Measurements from ENCODE around the gene DUSP21. TPM values are rescaled to one million over a fixed set of nuclear protein-coding genes. Genes with fewer than 3 reads are reported as not detected.

DUSP21 gene
- total RNA-seq (2022; extraction: Qiagen RNA extraction; ENCODE audit: low read depth) = not detected in 5 replicates

GRCh38 chrX:44843753-44844152 lies at the start of gene DUSP21:
Gene DUSP21, plus strand, starts transcription at chrX:44844021. Its CDS starts 112 bp downstream, at chrX:44844133.

GRCh38 chrX:44872821-44873414 lies 29.1 kb downstream of the DUSP21 start, which contains the start of gene KDM6A:
Gene KDM6A, plus strand, starts transcription at chrX:44873188. Its CDS starts 364 bp downstream, at chrX:44873552.

Other genes with a start within 250 kb of the DUSP21 start
- 13.7 to 16.8 TPM (median 16.4 TPM) in 5 replicates for gene KDM6A, start 29.2 kb downstream of the DUSP21 start, total RNA-seq (2022; extraction: Qiagen RNA extraction; ENCODE audit: low read depth)